H54 (cell line): ENCODE results near the gene FRMD4A.
A peak's percentile ranks its signal among the peaks of the same experiment; 100 is the strongest.

Source experiments
- DNase-seq: peaks from one replicate; pipeline ENCODE4 v3.0.0; 2011; ENCODE audit warnings: low spot score, mixed read lengths; ENCODE audit not compliant: insufficient read length
- FAIRE-seq: peaks from 3 replicates; lab custom pipeline; 2011; peaks lifted over from hg19 to GRCh38; lab: Jason Lieb, UNC
- POLR2A ChIP-seq: IDR thresholded peaks from 2 replicates; pipeline ENCODE4 v1.6.1; 2011; ENCODE audit warnings: low read depth, mild to moderate bottlenecking, low read length

Gene FRMD4A

DNA sequence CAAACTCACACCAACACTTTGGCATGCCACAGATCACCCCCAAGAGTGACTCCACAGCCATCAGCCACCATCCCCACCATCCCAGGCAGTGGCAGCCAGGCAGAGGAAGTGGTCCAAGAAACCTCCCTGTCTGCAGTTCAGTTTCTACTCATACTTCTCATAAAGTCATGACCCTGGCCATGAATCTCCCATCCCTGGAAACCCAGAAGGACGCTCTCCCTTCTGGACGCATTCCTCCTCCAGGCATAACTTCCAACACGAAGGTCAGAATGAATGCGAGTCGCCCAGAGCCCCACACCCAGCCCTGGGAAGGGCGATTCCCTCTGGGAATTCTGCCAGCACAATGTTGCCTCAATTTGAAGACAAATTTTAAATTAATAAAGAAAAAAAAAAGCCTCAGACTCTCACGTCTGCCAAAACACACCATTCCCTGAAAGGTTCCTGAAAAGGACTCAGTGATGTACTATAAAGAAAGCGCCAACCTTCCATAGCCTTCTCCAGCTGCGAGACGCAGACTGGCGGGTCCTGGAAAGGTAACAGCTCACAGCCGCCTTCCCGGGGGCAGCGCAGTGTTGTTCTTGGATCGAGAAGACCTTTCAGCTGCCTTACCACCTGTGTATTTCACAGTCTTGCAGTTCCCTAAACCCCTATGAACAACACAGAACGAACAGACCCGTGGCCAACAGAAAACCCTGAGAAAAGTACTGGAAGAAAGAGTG lies 307.6 kb downstream of the FRMD4A start:
- no peak for TF ChIP-seq POLR2A
- DNase-seq, result no peak
- FAIRE-seq, result no peak

DNA sequence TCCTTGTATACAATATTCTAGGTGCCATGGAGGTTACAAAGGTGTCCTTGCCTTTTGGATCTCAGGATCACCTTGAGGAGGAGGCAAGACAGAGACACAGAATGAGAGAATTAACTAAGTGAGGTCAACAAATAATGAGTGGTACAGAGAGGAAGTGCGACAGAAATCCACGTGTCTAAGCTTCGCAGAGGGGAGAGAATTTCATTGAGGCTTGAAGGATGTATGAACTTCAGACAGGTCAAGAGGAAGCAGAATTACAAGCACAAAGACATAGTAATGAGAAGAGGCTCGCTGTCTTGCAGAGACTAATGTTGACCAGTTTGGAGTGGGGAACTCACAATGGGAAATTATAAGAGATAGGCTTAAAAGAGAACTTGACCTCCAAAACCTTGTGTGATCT lies 308.7 kb downstream of the FRMD4A start:
- no peak for TF ChIP-seq POLR2A
- no peak for DNase-seq
- no peak for FAIRE-seq

DNA sequence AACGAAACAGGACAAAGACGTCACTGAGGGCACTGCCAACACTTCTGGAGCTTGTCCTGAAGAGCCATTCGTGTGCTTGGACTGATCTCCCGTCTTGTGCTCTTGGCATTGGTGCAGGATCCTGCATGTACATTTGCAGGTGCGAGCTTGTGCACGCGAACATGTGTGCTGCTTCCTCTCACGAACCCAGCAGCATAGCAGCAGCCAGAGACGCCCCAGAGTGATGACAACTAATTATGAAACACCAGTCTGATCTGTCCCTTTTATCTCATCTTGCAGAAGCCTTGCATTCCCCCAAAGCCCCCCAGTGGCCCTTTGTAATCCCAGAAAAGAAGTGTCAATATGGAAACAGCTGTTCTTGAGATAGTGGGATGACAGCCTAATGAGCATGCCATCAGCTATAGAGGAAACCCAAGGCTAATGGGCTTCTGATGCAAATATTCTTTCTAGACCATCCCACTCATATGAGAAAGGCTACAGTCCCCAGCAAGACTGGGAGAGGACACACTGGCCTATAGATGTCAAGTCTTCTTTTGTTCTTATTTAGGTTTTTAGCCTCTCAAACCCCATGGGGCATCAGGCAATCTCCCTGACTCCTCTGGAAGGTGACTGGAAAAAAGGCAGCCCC lies 310.6 kb downstream of the FRMD4A start:
- DNase-seq (no peak), FAIRE-seq (no peak)
- no peak for TF ChIP-seq POLR2A

DNA sequence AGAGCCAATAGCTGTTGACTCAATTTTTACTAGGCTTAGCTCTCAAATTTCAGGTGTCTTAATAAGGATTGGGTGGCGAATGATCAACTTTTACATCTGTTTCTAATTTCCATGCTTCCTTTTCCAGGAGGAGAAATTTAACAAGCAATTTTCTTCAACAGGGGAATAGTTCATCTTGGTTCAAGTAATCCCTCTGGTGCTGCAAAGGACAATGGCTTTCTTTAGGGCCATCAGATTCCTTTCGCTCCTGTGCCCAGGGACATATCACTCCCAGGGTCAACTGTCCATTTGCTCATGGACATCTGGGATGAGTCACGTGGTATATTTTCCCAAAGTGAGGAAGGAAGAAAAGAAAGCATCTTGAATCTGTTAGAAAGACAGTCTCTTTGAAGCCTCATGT lies 313.3 kb downstream of the FRMD4A start:
- TF ChIP-seq POLR2A, result no peak
- DNase-seq (no peak), FAIRE-seq (no peak)

DNA sequence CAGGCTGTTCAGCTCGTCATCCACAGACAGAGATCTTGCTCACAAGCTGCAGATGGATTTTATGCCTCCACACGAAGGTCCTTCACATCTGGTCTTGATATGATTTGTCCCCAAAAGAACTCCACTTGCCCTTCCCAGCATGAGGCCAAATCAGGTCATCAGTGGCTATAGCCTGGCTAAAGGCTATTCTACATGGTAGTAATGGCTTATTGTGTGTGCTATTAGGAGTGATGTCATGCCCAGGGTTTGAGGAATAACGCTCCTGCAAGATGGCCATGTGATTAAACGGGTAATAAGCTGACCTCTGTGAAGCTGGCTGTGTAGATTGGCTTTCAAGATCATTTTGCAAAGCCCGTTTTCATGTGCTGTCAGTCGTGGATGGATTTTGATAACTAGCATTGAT lies 313.8 kb downstream of the FRMD4A start:
- no peak for DNase-seq
- no peak for TF ChIP-seq POLR2A
- FAIRE-seq, result no peak

DNA sequence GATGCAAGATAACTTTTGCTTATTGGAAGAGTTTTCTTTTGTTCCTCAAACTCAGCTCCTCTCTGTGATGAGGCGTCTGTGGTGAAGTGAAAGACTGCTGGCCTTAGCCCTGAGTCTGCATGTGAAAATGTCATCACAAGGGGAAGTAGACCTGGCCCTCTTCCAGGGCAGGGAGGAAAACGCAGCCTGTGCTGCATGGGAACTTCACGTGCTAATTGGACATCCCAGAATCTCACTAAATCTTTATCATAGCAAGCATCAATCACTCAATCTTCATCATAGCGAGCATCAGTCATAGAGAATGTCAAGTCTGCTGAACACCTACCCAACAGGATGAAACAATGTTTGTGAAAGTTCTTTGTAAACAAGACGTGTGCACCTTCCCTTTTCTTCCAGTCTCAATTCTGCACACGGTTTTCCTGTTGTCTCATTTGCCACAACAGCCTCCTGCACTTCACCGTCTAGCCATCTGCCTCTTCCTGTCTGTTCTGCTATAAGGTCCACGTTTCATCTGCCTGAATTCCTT lies 314.6 kb downstream of the FRMD4A start:
- DNase-seq (no peak), FAIRE-seq (no peak)
- no peak for TF ChIP-seq POLR2A

DNA sequence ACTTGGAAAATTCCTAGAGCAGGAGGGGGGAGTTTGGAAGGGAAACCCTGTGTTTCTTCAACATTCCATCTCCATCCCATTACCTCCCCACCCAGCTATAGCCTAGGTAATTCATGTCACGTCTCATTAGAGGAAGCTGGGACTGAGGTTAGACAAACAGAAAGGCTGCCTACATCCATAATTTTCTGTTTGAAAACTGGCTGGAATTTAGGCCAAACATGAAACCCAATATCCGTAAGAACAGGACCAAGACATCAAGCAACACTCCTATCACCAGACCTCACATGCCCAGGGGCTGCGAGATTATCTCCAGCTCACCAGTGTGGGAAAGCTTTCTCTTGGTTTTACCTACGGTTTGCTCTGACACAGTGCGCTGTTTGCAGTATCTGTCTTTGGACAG lies 316.3 kb downstream of the FRMD4A start:
- DNase-seq (no peak), FAIRE-seq (no peak)
- TF ChIP-seq POLR2A, result no peak

DNA sequence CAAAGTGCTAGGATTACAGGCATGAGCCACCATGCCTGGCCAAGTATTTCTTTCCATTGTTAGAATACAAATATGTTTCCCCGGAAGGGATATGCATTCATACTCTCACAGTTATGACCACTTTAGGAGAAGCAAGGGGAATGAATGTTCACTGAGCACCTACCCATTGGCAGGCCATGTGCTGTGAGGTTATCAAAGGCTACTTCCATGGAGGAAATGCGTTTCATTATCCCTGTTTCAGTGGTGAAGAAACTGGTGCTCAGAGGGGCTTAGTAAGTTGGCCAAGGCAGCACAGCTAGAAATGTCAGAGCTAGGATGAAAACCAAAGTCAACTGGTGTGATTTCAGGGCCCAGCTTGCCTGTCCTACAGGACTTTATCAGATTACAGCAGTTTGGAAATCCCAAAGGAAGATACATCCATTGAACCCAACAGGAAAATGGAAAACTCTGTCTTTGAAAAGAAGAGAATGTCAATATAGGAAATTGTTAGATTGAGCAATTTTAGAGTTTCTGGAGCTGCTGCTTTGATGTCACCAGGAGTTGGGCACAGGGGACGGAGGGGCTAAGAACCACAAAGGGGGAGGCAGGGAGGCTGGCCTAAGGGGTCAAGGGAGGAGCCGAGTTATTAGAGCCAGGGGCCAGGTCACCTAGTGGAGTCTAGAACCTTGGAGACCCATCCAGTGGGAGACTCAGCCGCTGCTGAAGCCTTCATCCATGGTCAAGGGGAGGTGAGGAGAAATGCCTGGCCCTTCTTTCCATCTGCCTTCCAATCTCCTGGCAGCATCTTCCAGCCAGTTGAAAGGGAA lies 319.8 kb downstream of the FRMD4A start:
- no peak for TF ChIP-seq POLR2A
- DNase-seq (no peak), FAIRE-seq (no peak)

DNA sequence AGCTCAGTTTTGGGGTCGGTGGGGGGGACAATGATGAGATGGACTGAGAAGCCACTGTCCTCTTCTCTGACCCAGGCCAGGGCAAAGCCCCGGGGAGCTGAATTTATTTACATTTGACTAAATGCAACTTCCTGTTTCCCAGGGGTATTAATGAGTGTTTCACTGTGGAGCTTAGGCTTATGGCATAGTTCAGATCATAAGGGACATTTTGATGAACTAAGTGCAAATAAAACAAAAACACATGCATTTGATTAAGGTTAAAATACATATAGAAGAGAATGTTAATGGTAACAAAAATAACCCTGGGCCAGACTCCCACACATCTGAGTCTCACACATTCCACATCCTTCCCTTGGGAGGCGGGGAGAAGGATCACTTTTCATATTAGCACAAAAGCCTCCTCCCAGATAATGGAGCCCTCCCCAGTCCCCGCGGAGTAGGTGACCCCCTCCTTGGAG lies 320.6 kb downstream of the FRMD4A start:
- DNase-seq, result no peak
- no peak for FAIRE-seq
- TF ChIP-seq POLR2A, result no peak

DNA sequence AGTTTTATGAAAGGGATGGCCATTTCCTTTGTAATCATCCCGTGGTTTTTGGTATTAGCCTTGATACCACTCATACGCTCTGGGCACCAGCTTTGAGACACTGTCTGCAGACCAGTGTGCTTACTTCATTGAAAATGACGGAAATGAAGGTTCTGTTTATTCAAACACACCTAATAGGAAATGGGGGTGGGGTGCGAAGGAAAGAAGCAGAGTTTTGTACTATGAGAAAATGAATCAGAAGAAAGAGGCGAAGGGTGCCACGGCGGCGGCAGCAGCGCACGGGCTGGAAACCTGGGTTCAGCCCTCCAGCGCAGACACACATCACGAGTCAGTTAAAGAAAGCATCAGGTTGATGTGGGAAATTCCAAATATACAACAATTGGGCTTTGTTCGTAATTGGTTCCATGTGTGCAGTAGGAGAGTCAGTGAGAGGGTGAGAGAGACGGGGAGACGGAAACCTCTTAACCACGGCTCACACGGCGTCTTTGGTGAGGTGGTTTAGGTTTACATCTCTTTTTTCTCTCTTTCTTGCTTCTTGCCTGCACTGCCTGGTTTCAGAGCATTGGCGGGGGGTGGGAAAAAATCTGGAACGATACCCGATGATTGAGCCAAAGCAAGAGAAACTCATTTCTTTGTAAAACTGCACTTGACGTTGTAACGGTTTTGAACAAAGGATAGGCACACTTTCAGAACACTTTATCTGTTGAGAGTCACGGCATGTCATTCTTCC lies 321.2 kb downstream of the FRMD4A start:
- DNase-seq (peak; percentile 19), FAIRE-seq (no peak)
- TF ChIP-seq POLR2A, result no peak

DNA sequence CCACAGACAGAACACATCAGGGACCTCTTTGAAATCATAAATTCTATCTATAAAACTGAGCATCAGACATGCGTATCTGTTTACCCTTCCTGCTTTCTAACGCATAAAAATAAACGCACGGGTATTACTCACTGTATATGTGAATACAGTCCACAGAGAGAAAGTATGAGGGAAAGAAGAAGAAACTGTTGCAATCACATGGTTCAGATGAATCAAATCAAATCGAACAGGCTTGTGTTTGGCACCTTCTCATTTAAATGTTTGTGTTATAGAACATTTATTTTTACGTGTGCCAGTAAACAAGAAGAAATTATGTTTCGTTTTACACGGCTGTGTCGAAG lies 322.0 kb downstream of the FRMD4A start:
- DNase-seq (no peak), FAIRE-seq (no peak)
- no peak for TF ChIP-seq POLR2A

DNA sequence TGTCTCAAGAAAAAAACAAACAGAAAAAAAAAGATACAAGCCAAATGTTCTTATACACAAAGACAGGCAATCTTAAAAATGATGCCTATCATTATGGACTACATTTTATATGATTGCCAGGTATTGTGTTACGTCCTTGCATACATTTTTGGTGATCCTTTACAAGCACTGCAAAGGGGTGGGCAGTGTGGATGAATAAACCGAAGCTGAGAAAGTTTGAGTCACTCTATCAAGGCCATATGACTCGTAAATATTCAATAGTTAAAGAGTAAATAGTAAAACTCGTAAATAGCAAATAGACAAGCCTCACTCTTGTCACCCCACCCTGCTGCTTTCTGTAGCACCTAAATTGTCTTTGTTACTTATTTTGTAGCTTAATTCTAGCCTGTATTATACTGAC lies 326.2 kb downstream of the FRMD4A start:
- DNase-seq, result no peak
- no peak for TF ChIP-seq POLR2A
- no peak for FAIRE-seq

DNA sequence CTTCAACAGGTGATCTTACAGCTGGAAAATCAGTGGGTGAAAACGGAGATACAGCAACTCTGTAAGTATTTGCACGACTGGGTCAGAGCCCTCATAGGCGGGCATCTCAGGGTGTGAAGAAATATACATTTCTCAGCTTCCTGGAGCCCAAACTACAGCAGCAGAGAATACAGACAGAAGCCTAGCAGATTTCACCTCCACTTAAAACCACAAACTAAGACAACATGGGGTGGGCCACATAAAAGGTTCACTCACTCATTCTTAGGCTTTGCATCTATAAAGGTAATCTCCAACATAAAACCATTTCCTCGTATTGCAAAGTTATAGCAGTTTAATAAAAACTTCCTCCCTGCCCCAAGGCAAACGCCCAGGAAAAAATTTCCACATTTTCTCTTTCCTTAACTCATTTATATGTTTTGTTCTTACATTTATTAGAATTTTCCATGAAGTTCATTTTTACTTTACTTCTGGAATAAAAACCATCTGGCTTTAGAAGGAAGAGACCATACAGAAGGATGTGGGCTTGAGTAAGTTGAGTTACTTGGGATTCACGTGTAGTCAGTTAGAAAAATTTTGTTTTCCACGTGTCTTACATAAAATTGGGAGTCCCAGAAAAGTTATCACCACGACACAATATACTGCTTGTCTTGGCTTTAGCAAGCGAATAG lies 327.1 kb downstream of the FRMD4A start:
- DNase-seq (no peak), FAIRE-seq (no peak)
- TF ChIP-seq POLR2A, result no peak
